Activated naive CD4-positive, alpha-beta T cell treated with anti-CD3 and anti-CD28 coated beads, Interleukin-2, amount 50 U/mL, for 16 hours (primary cell): ENCODE results near the gene GPAM.
A peak's percentile ranks its signal among the peaks of the same experiment; 100 is the strongest.

Source experiments
- DNase-seq: peaks from one replicate; pipeline ENCODE4 v3.0.0-alpha.2; 2020

GPAM gene

GRCh38 chr10:112176543-112176942 lies 7.0 kb downstream of the GPAM start:
- DNase-seq: no peak

- DNase-seq: no peak
Measured at GRCh38 chr10:112175409-112175808, 8.2 kb downstream of the GPAM start.

- no peak for DNase-seq
Measured at GRCh38 chr10:112173206-112173605, 10.4 kb downstream of the GPAM start.

GRCh38 chr10:112168733-112169132 lies 14.8 kb downstream of the GPAM start:
- no peak for DNase-seq

GRCh38 chr10:112166800-112167199 lies 16.8 kb downstream of the GPAM start:
- DNase-seq: no peak

GRCh38 chr10:112161757-112162518 lies 21.6 kb downstream of the GPAM start:
- DNase-seq: no peak

- no peak for DNase-seq
Measured at GRCh38 chr10:112160834-112161233, 22.7 kb downstream of the GPAM start.

- DNase-seq: no peak
Measured at GRCh38 chr10:112159469-112159868, 24.1 kb downstream of the GPAM start.

- DNase-seq: no peak
Measured at GRCh38 chr10:112151524-112152039, 32.0 kb downstream of the GPAM start.

- DNase-seq: no peak
Measured at GRCh38 chr10:112148331-112148730, 35.2 kb downstream of the GPAM start.

GRCh38 chr10:112146799-112147198 lies 36.8 kb downstream of the GPAM start:
- DNase-seq: no peak

- DNase-seq: no peak
Measured at GRCh38 chr10:112145263-112145662, 38.3 kb downstream of the GPAM start.

GRCh38 chr10:112143420-112143819 lies 40.1 kb downstream of the GPAM start:
- no peak for DNase-seq

- DNase-seq: no peak
Measured at GRCh38 chr10:112141292-112141691, 42.3 kb downstream of the GPAM start.

GRCh38 chr10:112140110-112140970 lies 43.2 kb downstream of the GPAM start:
- peak; percentile 72 for DNase-seq

- DNase-seq: no peak
Measured at GRCh38 chr10:112139176-112139575, 44.4 kb downstream of the GPAM start.

- DNase-seq: peak; percentile 60
Measured at GRCh38 chr10:112137154-112137987, 46.2 kb downstream of the GPAM start.

GRCh38 chr10:112136486-112137153 lies 46.9 kb downstream of the GPAM start:
- DNase-seq: no peak

- no peak for DNase-seq
Measured at GRCh38 chr10:112135604-112136003, 48.0 kb downstream of the GPAM start.

GRCh38 chr10:112132435-112132834 lies 51.1 kb downstream of the GPAM start:
- no peak for DNase-seq

GRCh38 chr10:112131996-112132395 lies 51.6 kb downstream of the GPAM start:
- no peak for DNase-seq

- no peak for DNase-seq
Measured at GRCh38 chr10:112131346-112131745, 52.2 kb downstream of the GPAM start.
